ENCODE results near the gene SDCCAG8.

SDCCAG8 gene

GRCh38 chr1:243482141-243483022 lies 226.5 kb downstream of the SDCCAG8 start:
- no peak for DNase-seq (ENCODE audit: low read depth in 2 of 2, low spot score in 1 of 2)

- DNase-seq (ENCODE audit: low read depth in 2 of 2, low spot score in 1 of 2), result no peak
These were observed 227.4 kb downstream of the SDCCAG8 start for GRCh38 chr1:243483071-243483771.

- no peak for DNase-seq (ENCODE audit: low read depth in 2 of 2, low spot score in 1 of 2)
These were observed 228.1 kb downstream of the SDCCAG8 start for GRCh38 chr1:243483952-243484351.

DNA sequence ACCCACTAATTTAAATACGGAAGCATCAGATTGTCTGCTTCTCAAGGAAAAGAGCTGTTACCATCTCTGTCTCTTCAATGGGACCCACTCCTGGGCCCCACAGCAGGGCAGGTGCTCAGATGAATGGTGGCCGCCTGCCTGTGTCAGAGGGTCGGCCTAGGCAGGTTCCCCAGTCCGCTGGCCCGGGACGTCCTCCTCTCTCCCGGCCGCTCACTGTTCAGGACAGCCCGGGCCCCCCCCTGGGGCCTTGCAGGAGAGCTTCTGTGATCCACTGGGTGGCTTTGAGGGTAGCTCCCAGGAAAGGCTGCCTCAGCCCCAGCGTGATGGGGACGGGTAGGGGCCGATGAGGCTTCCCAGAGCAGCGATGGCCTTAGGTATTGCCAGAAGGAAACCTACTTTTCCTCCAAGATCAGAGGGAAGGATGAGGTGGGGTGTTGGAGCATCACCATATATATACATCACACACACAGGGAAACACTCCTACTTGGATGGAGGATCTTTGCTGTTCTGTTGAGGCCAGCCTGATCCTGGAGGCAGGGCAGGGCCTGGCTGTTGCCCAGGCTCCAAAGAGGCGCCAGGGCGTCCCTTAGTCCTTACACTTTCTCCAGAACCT lies 231.3 kb downstream of the SDCCAG8 start:
- DNase-seq (ENCODE audit: low read depth in 2 of 2, low spot score in 1 of 2), result no peak

DNA sequence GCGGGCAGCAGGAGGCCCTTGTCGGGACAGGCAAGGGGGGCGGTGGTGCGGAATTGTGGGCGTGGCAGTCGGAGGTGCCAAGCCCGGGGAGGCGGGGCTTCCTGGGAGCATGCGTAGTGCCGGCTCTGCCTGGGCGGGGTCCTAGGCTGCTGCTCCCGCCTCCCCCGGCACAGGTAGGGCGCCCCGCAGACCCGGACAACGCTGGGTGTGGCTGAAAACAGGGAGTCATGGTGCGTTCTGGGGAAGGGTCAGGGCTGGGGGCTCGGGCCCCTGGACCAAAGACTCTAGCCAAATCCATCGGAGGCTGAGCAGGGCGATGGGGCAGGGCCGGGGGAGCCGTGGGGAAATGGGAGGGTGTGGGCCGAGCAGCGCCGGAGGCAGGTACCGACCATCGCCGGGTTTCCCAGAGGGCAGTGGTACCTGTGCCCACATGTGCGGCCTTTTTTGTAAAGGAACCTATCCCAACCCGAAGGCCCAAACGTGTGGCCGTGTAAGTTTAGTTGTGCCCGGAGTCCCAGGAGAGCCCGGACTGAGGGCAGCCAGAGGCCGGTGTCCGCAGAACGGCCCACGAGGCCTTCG lies 231.9 kb downstream of the SDCCAG8 start:
- no peak for DNase-seq (ENCODE audit: low read depth in 2 of 2, low spot score in 1 of 2)

GRCh38 chr1:243488459-243489157 lies 232.8 kb downstream of the SDCCAG8 start:
- no peak for DNase-seq (ENCODE audit: low read depth in 2 of 2, low spot score in 1 of 2)

DNA sequence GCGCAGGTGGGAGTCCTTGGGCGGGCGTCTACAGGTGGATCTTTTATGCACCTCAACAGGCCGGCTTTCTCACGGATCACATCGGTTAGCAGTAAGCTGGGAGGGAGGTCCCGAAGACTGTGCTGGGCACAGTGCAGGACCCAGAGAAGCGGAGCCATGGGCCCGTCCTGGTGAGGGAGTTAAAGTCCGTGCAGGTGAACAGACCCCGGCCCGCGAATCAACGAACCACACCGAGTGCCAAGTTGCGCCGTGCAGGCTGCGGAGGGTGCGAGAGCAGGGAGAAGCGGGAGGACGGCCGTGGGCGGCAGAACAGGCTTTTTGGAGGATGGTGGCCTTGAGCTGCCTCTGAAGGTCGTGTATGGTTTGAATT lies 233.3 kb downstream of the SDCCAG8 start:
- no peak for DNase-seq (ENCODE audit: low read depth in 2 of 2, low spot score in 1 of 2)

- DNase-seq (ENCODE audit: low read depth in 2 of 2, low spot score in 1 of 2), result no peak
These were observed 234.1 kb downstream of the SDCCAG8 start for GRCh38 chr1:243489681-243490546.

- no peak for DNase-seq (ENCODE audit: low read depth in 2 of 2, low spot score in 1 of 2)
These were observed 235.2 kb downstream of the SDCCAG8 start for GRCh38 chr1:243490748-243491686.

DNA sequence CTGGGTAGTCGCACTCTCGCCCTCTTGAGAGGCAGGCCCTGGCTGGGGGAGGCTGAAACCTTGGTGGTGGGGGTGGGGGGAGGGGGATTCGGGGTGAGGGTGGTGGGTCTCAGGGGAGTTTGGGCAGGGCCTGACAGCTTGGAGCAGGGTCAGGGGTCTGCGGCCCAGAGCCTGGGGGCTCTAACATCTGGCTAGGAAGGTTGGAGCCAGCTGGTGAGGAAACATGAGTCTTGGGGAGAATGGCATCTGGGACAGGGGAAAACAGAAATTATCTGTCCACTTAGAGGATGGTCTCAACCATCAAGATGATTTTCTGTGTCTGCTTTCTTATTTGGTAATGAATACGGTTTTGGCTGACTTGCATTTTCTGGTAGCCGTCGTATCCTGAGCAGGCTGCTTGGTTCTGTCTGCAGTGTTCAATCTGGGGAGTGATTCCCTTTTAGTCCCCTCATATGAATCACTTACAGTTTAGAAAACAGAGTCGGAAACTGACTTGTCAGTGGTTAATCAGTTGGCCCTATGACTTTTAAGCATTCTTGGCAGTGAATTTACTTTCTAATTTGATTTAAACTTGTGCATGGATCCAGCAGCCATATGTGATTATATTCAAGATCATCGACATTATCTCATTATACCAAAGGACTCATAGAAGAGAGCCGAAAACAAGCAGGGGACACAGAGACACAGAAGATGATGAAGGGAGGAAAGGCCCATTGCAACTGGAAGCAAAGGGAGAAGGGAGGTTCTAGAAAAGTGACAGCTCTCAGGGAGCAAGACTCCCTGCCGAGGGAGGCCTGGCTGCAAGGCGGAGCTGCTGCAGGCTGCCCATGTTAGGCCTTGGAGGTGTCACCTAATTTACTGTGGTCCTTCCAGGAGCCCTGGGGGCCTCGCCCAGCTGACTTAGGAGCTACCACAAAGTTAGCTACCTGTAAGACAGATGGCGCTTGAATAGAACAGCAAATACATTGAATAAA lies 237.6 kb downstream of the SDCCAG8 start:
- DNase-seq (ENCODE audit: low read depth in 2 of 2, low spot score in 1 of 2), result no peak

GRCh38 chr1:243494741-243495431 lies 239.0 kb downstream of the SDCCAG8 start:
- DNase-seq (ENCODE audit: low read depth in 2 of 2, low spot score in 1 of 2), result no peak

GRCh38 chr1:243495442-243496186 lies 239.8 kb downstream of the SDCCAG8 start:
- DNase-seq (ENCODE audit: low read depth in 2 of 2, low spot score in 1 of 2), result no peak

DNA sequence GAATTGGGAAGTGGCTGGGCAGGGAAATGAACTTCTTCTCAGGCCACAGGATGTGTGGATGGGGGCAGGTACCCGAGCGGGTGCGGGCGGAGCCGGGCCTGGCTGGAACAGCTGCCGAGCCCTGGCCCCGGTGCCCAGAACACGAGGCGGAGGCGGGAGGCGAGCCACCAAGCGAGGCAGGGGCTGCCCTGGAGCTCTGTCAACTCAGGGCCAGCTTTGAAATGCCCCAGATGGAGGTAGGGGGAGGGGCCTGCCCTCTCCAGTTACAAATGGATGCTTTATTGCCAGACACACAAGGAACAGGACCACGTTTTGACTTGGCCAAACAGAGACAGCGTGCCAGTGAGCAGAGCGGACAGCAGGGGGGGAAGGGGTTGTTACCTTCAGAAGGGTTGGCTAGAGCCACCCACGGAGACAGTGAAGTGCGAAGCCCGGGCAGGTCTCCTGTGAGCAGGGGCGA lies 240.4 kb downstream of the SDCCAG8 start:
- DNase-seq (ENCODE audit: low read depth in 2 of 2, low spot score in 1 of 2), result no peak

- DNase-seq (ENCODE audit: low read depth in 2 of 2, low spot score in 1 of 2), result no peak
These were observed 241.0 kb downstream of the SDCCAG8 start for GRCh38 chr1:243496806-243497205.

- no peak for DNase-seq (ENCODE audit: low read depth in 2 of 2, low spot score in 1 of 2)
These were observed 242.3 kb downstream of the SDCCAG8 start for GRCh38 chr1:243497939-243498681.

- DNase-seq (ENCODE audit: low read depth in 2 of 2, low spot score in 1 of 2), result no peak
These were observed 243.4 kb downstream of the SDCCAG8 start for GRCh38 chr1:243499248-243499647.

Data from stimulated activated CD8-positive, alpha-beta memory T cell treated with anti-CD3 and anti-CD28 coated beads, Interleukin-4, amount 100 ng/mL, for 4 hours (primary cell).